T1000 (cell line): Measurements from ENCODE around the gene PRDM10.

Experiments used
- DNase-seq: peaks from one replicate; lab custom pipeline; 2025; ENCODE audit warnings: mixed read lengths; lab: John Stamatoyannopoulos, UW

Gene PRDM10

DNA sequence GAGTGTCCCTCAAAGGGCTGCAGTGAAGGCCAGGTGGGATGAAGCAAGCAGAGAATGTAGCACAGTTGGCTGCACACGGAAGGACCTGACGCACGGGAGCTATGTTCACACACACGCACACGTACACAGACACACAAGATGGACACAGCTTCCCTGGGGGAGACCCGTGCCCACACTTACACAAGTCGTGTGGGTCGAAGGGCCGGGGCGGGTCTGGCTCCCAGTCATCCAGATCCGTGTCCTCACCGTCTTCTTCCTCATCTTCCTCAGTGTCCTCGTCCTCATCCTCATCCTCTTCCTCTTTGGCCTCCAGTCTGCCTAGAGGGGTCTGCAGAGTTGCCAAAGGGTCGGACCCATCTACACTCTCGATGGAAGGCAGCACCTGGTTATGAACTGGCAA is 55.7 kb downstream of the PRDM10 start:
- DNase-seq = no peak

DNA sequence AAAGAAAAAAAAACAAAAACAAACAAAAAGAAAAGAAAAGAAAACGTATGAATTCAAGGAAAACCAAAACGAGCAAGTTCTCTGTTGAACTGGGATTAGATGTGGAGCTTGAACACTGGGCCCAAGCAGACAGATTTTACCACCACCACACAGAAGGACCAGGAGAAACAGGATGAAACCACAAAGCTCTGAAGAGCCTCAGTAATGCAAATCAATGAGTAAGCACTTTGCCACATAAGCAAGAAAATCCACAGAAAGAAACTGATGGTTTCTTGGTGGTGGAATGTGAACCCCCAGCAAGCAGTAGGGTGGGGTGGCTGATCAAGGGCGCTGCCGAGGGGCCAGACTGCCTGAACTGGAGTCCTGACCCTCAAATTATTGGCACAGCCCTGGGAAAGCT is 56.4 kb downstream of the PRDM10 start:
- no peak for DNase-seq

DNA sequence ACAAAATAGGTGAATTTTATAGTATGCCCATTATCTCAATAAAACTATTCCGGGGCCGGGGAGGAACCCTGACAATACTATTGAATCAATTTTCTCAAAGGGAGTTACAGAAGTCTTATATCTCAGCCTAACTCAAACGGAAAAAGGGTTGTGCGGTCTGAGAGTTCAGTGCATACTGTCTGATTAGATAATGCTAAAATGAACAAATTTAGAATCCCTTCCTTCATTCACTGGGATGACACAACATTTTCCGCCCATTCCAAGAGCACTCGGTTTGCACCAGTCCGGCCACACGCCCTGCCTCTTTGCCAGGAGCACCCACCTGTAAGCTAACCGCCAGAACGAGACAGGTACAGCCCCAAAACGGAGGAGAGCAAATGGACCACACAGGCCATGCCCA is 57.3 kb downstream of the PRDM10 start:
- DNase-seq = no peak

DNA sequence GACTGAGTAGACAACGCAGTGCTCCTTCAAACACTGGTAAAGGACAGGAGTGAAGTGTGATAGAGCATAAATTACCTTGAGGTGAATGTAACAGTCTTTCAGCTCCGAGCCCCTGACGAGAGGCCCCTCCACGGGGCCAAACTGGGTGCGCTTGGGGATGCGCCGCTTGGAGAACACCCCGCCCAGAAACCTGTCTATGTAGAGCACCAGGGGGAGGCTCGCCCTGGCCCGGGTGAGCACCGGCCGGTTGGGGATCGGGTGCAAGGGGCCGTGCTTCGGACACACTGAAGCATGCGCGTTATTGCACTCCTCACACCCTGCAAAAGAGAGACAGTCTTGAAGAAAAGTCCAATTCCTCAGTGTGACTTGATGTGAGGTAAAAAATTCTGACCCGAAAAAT is 57.9 kb downstream of the PRDM10 start:
- DNase-seq = no peak

DNA sequence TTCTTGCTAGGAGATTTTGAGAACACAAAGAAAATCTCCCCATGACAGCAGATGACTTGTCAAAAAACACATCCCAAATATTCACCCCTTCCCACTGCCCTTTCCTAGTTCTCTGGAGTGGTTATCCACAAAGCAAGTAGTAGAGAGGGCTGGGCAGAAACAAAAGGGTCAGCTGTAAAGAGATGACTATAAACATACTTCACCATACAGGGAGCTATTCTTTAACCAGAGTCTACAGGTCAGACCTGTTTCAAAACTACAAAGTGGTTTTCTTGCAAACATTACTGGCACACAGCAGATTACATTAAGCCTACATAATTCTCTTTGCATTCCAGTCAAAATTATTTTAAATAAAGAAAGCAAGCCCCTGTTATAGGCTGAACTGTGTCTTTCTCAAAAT is 59.6 kb downstream of the PRDM10 start:
- no peak for DNase-seq

DNA sequence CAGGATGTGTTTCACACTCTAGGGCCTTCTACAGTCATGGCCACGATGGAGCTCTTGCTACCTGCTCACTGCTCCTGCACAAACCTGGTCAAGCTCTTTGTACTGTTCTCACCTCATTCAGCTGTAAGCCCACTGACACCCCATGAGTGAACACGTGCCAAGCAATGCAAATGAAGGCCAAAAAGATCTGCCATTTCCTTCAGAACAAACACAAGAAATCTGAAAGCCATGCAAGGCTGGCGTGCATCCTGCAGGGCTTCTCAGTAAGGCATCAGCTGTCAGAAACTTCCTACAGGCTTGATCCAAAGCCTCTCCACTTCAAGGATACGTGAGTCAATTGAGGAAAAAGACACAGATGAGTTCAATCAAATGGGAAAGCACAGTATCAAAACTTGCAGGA is 63.1 kb downstream of the PRDM10 start:
- DNase-seq = no peak

DNA sequence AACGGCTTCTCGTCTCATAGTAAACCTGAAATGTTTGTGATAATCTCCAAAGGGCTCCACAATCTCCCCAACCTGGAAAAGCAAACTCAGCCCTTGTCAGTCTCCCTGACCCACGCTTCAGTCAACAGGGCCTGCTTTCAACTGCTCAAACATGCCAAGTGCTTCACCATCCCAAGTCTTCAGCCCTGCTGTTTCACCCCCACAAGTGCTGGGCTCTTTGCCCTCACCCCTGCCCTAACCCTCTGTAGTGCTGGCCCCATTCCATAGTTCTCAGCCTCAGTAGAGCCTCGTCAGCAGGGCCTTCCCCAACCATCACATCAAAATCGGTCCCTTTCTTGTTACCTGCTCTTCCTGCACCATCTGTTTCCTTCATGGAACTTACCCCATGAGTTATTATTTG is 63.9 kb downstream of the PRDM10 start:
- DNase-seq = no peak

DNA sequence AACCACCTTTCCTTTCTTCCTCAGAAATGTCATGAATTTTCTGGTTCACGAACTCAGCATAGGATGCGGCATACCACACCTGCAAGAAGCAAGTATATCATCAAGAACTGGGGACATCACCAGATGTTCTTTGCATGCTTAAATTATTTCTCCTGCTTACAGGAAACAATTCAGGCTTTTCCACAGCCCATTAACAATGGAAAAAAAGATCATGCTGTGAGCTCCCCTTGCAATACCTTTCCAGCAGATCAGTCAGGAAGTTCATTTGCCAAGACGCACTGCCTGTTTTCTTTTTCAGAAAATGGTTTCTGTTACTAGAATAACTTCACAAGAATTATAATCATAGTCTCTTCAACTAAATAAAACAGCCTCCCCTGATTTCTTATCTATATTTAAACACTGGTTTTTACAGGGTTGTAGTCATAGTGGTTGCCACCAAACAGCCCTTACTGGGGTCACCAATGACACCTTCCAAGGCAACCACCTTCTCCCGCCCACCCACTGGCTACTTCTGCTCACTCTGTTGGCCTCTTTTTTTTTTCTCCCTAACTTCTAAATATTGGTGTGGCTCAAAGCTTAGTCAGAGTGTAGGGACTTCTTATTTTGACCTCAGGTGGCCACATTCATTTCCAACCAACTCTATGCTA is 64.9 kb downstream of the PRDM10 start:
- no peak for DNase-seq

DNA sequence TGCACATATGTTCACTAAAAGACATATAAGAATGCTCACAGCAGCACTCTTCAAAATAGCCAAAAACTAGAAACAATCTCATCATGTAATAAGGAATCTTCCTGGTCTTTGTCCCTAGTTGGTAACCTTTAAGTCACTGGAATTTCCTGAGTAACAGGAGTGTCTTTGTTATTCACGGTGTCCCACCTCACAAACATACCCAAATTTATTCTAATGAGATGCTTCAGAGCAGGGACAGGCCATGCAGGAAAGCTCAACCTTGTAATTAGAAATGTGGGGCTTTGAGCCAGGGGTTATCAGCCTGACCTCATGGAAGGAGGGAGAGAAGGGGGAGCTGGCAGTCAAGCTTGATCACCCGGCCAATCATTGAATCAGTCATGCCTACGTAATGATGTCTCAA is 66.9 kb downstream of the PRDM10 start:
- no peak for DNase-seq

DNA sequence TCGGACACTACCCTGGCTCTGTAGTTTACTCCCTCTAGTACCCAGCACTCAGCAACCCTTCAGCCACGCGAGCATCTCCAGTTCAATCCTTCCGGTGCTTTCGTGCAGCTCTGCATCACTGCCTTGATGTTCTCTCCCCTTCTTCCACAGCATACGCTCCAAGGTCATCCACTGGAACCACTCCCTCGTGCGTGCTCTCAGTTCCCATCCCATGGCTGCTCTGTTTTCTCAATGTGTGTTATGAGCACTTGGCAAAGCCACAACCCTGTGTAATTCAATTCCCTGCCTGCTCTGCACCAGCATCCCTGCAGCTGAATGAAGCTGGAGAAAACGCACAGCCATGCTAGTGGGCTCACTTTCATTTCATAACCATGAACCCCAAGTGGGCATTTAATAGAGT is 68.7 kb downstream of the PRDM10 start:
- no peak for DNase-seq

DNA sequence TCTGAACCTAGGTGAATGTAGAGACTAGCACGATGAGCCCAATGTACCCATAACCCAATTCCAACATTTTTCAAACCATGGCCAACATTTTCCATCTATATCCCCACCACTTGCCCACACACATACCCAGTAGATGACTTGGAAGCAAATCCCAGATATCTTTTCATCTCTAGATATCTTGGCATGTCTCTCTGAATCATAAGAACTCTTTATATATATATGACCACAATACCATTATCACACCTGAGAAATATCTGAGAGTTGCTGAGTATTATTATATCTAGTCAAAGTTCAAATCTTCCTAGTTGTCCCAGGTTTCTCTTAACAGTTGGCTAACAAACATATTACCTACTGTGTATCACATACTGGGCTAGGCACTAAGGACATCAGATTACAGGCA is 69.4 kb downstream of the PRDM10 start:
- no peak for DNase-seq

DNA sequence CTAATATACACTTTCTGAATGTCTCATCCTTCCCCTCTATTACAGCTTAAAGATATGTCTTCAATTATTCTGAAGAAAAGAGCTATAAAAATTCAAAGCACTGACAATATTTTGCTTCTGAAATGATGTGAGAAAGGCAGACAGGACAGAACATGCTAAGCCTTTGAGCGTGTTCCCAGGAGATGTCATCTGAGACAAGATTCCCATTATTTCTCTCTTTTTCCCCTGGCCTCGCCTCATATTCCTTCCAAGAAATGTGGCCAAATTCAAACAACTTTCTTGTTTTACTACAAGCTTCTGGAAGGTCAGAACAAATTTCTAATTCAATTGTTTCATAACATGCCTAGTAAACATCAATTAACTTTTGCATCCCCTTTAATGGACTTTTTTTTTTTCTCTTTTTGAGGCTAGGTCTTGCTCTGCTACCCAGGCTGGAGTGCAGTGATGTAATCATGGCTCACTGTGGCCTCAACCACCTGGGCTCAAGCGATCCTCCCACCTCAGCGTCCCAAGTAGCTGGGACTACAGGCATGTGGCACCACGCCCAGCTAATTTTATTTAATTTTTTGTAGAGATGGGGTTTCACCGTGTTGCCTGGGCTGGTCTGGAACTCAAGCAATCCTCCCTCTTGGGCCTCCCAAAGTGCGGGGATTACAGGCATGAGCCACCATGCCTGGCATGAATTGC is 70.1 kb downstream of the PRDM10 start:
- DNase-seq = no peak

DNA sequence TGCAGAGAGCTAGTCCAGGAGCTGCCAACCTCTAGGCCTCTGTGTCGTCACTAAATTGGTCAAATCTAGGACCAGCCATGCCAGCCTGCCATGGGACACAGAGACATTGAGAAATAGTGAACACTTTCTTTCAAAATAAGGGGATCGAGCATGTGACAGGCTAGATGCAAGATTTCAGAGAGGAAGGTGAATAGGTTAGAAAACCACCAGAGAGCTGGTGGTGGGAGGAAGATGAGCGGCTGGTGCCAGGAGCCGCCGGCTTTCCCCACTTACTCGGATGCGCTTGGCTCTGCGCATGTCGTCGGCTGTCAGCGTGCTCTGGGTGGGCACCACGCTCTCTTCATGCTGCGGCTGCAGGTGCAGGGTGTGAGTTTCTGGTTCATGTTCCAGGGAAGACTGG is 71.9 kb downstream of the PRDM10 start:
- no peak for DNase-seq

DNA sequence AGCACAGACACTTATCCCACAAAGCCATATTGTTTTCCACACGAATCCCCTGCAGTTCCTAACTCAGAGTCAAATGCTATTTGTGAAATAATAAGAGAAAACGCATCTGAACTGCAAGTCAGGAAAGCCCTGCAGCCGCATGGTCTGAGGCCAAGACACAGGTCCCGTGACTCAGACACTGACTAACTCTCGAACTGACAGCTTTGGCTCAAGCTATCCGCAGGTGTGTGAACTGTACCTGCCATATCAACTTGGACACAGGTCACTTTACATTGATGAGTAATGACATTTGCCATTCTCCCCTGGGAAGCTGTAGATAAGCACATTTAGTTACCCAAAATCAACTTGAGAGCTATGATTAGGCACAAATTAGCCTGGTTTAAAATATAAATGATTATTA is 72.3 kb downstream of the PRDM10 start:
- DNase-seq = no peak

DNA sequence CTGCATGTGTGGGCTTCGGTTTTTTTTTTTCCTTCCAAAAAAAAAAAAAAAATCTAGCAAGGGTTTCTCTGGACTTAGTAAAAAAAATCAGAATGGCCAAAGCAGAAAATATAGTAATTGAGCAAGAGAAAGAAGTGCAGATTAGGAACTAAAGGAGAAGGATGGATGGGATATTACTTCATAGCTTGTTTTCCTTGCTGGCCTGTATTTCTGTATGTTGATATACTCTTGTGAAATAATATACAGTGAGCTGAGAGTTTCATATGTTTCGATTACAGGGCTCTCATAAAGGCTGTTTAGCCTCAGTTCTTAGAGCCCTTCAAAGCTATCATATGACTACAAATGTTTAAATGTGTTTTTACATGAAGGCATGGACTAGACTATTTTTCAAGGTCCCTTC is 72.9 kb downstream of the PRDM10 start:
- no peak for DNase-seq

DNA sequence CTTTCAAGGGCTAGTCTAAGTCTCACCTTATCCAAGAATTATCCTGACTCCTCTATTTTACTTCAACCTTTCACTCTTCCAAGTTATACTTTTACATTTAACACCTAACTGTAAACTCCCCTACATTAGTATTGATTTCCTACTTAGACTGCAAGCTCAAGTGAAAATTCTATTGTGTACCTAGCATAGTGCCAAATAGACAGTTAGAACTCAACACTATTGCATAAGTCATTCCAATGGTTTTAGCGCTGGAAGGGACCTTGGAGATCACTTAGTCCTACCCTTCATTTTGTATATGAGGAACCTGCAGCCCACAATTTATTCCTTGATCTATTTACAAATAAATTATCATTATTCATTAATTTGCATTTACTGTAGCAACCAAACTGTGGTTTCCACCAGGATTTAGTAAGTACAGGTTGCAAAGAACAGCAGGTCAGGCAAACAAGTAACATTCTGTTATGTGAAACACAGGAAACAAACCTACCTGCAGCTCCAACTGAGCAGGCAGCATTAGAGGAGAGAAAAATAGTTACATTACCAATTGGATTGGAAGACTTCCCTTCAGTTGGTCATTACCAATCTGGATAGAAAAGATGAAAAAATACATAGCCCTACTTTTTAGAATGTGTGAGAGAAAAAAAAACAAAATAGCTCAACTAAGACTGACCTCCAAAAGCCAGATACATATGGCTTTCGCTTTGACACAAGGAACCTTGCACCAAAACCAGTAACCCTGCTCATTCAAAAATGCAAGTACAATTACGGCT is 73.5 kb downstream of the PRDM10 start:
- no peak for DNase-seq

DNA sequence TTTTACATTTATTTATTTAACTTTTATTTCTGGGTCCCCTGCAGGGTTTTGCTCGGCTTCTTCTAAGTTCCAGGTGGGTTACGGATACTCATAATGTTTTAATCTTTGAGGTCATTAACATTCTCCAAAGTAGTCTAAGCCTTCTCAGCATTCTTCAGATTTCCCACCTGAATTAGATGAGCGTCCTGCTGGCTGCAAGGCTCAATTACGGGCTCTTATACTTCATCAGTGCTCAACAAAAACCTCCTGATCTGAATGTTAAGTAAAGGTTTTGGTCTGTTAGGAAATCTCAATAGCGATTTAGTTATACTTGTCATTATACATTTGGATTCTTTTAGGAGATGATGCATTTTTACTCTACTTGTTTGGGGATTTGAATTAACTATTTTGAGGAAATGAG is 80.0 kb downstream of the PRDM10 start:
- DNase-seq = no peak

DNA sequence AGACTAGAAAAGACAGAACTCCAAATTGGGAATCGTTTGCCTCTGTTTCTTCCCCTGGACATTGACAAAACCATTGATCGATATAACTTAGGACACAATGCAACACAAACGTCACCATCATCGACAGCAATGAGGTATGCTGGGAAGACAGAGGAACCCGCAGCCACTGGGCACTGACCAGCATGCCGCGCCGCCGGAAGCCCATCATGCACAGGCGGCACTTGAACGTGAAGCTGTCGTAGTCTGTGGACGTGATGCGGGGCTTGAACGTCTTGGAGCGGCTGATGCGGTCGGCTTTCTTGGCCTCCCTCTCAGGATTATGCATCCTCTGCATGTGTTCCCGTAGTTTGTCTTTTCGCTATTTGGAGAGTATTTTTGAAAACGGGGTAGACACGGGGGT is 84.3 kb downstream of the PRDM10 start:
- no peak for DNase-seq

DNA sequence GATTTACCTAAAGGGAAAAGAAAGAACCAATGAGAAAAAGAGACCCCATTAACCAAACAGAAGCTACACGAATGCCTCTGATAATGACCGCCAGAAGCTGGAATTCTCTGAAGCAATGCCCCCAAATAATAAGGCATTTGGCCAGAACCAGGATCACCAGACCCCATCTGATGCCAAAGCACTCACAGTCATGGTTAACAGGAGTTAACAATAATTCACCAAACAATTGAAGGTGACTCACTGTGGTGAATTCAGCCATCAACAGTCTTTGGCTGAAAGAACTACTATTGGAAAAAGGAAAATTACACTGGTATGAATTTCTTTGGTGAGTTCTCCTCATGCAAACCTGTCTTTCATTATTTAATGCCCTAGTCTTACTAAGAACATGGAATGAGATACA is 85.4 kb downstream of the PRDM10 start:
- DNase-seq = no peak

DNA sequence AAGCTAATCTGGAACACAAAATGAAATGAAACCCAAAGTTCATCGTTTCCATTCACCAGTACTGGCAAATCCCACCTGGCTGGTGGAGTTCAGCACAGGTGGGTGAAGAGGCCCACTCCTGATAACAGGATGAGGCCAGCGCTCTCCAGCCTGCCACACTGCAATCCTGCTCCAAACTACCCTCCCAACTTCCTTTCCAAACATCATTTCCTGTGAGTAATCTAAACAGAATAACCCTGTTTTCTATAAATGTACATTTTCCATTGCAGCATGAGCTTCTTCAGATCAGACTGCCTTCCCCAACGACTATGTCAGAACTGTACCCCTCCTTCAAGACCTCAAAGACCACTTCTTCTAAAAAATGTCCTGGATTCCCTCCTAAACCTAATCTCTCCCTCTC is 91.3 kb downstream of the PRDM10 start:
- no peak for DNase-seq

DNA sequence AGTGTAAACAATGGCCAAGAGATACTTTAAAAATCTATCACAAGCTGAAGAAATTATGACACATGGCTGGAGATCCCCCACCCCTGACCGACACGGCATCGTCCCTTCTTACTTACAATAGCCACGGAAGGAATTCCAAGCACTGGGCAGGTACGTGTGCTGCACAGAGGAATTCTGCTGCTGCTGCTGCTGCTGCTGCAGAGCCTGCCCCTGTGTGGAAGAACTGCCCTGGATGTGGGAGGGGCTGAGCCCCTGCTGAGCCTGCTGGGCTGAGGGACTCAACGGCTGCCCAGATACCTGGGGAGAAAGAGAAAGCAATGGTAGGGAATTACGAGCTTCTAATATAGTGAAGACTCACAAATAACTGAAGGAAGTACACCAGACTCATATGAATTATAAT is 92.3 kb downstream of the PRDM10 start:
- DNase-seq = no peak

DNA sequence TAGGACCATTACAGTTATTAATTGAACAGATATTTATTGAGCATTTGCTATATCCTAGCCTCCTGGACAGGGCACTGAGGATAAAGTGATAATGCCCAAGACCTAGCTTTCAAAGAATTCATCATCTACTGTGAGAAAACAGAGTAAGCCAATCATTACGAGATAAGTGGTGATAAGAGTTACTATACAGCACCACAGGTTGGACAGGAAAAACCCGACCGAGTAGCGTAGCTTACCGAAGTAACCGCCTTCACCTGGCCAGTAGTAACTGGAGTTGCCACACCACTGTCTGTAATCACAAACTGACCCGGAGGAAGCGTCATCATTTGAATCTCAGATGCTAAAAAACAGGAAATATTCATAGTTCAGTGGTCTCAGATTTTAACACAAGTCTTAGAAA is 97.2 kb downstream of the PRDM10 start:
- DNase-seq = no peak

DNA sequence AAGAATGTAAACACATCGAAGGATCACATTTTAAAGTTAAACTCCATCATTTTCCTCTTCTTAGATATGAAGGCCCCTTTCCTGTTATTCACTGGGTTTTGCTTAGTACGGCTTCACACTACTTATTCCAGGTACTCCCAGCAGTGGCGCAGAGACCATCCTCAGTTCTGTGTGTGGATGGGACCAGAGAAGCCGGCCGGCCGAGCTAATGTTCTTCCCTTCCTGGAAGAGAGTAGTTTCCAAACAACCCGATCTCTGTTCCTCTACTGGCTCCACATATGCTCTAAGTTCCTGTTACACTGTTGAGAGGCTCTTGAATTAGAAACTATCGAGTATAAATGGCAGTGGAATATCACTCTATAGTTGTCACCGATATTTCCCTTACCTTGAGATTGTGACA is 106.6 kb downstream of the PRDM10 start:
- DNase-seq = no peak
